Measurements from ENCODE around the gene ACTMAP. TPM values are rescaled to one million over a fixed set of nuclear protein-coding genes. Genes with fewer than 3 reads are reported as not detected.

The ACTMAP gene
- total and polyA plus RNA-seq, 9 of the 15 experiments (the other 6 are each of a cell fraction or from before 2014, with no cell fraction given): 1.7 to 16.6 (median 4.9) TPM

DNA sequence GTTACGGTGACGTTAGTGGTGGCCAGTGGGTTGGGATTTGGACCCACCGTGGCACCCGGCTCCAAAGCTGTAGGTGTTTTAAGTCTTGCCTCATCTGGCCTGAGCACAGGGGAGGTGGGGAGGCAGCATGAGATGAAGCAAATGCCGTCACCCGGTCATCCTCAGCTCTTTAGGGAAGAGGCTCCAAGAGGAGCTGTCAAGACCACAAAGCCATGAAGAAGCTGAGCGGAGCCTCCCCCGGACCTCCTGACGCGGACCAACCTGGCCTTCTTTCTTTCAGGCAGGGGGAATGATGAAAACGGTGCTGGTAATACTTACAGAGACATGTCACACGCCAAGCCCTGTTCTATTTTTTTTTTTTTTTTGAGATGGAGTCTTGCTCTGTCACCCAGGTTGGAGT lies 7.4 kb downstream of the ACTMAP start (continued):
- TF ChIP-seq PCBP1 (IDR thresholded peaks at IDR 0.05; ENCODE audit: low read depth, low read length, poor library complexity, severe bottlenecking) (no peak), SRSF3 (IDR thresholded peaks at IDR 0.05; ENCODE audit: insufficient read depth, low read length) (no peak), ZNF436 (CRISPR knock-in tag; IDR thresholded peaks at IDR 0.05) (no peak), POLR2A (conservative IDR thresholded peaks at IDR 0.05) (no peak)
- TF ChIP-seq, protein P1, sequence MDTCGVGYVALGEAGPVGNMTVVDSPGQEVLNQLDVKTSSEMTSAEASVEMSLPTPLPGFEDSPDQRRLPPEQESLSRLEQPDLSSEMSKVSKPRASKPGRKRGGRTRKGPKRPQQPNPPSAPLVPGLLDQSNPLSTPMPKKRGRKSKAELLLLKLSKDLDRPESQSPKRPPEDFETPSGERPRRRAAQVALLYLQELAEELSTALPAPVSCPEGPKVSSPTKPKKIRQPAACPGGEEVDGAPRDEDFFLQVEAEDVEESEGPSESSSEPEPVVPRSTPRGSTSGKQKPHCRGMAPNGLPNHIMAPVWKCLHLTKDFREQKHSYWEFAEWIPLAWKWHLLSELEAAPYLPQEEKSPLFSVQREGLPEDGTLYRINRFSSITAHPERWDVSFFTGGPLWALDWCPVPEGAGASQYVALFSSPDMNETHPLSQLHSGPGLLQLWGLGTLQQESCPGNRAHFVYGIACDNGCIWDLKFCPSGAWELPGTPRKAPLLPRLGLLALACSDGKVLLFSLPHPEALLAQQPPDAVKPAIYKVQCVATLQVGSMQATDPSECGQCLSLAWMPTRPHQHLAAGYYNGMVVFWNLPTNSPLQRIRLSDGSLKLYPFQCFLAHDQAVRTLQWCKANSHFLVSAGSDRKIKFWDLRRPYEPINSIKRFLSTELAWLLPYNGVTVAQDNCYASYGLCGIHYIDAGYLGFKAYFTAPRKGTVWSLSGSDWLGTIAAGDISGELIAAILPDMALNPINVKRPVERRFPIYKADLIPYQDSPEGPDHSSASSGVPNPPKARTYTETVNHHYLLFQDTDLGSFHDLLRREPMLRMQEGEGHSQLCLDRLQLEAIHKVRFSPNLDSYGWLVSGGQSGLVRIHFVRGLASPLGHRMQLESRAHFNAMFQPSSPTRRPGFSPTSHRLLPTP (IDR thresholded peaks at IDR 0.05; ENCODE audit: borderline replicate concordance, extremely low read depth, insufficient read length): no peak

DNA sequence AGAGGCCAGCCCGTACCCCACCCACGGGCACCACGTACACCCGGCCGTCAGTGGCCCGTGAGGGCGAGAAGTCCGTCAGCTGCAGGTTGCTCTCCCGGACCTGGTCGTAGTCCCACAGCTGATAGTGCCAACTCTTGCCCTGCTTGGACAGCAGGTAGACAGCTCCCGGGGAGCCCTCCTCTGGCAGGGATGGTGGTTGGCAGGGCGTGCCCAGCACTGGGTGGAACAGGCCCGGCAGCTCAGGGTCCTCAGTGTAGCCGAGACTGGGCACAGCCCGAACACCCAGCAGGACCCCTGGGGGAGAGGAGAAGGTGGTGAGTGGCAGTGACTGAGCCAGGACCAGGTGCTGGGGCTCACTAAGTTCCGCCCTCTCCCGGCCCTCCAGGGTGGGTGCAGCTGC lies 7.8 kb downstream of the ACTMAP start:
- Histone ChIP-seq H3K36me3 (ENCODE audit: control insufficient read depth, insufficient read depth, low read length) (peaks cover 23% of the 10 kb centered on the region; the same call in 2 of the 3 replicates), H3K9me1 (ENCODE audit: control insufficient read depth, insufficient read depth, low read length) (no peaks in the 10 kb centered on the region), H4K20me1 (replicated peaks; ENCODE audit: control insufficient read depth, insufficient read depth, low read length) (0 out of 2 replicates have a peak, but pooled peaks cover 3% of the 10 kb centered on the region), H3K4me3 (no peak overlapping the region), H3K9ac (ENCODE audit: insufficient read depth in 1 of 2, low read depth in 2 of 2, low read length in 2 of 2) (peak overlapping the region in 1 of 2 experiments; percentile 74; a peak in 2 of 4 replicates), H3K79me2 (ENCODE audit: control insufficient read depth, insufficient read depth, low read length) (no peaks in the 10 kb centered on the region), H3K4me2 (ENCODE audit: insufficient read depth, low read length) (no peak overlapping the region), H3K27ac (ENCODE audit: extremely low read depth, low read depth, low read length) (no peak overlapping the region), H2AFZ (ENCODE audit: low read depth, low read length) (no peak overlapping the region), H3K27me3 (ENCODE audit: control insufficient read depth in 2 of 2, insufficient read depth in 2 of 2, low read length in 2 of 2) (no peaks in the 10 kb centered on the region), H3K9me3 (replicated peaks; ENCODE audit: control insufficient read depth, insufficient read depth, low read depth, low read length) (no peaks in the 10 kb centered on the region), H3K4me1 (replicated peaks in 1 of 2; ENCODE audit: control insufficient read depth in 2 of 2, insufficient read depth in 2 of 2, low read length in 2 of 2) (peaks cover 0 to 42% of the 10 kb centered on the region in 2 experiments; a peak in 3 of 5 replicates)
- ATAC-seq: no peak
- intact Hi-C loops (cut with micrococcal nuclease): loop anchor here (5.0 kb wide), 1 partner anchor 80 kb away; no protein-coding TSS in a partner anchor
- ChIA-PET CTCF (ENCODE audit: low intra/inter-chr PET ratio) (no interaction called here), POLR2A (interaction anchor here (0.7 to 1.6 kb wide), 3 partner anchors 8 to 450 kb away, joined by 3 to 6 read pairs (median 4); partner anchors contain the start of genes ACTMAP and SNRPA)
- 77% methylated on average over 16 of the region's 17 CpGs for WGBS (ENCODE audit: insufficient coverage, low coverage, missing lambda C conversion rate)
- in situ Hi-C loops (cut with MboI): no loop called here
- no peak for FAIRE-seq
- TF ChIP-seq POLR2G (IDR thresholded peaks at IDR 0.05; ENCODE audit: low read depth, low read length) (peak; percentile 67; the same call in 1 of the 2 replicates), ZSCAN29 (IDR thresholded peaks at IDR 0.05) (no peak), CEBPB (tag; IDR thresholded peaks at IDR 0.05) (no peak), RBFOX2 (IDR thresholded peaks at IDR 0.05; ENCODE audit: low read depth, low read length) (peak; percentile 35; the same call in 1 of the 2 replicates), ZNF12 (CRISPR knock-in tag; IDR thresholded peaks at IDR 0.05) (no peak)
- BruUV-seq (replicated peaks): no TSS peak
- DNase-seq (ENCODE audit: extremely low read depth in 1 of 4, low spot score in 3 of 4): no peak

All from K562 (cell line).